ENCODE results near the gene ADSL. TPM values are rescaled to one million over a fixed set of nuclear protein-coding genes. Genes with fewer than 3 reads are reported as not detected.

ADSL gene
- polyA plus RNA-seq, 1 of the 3 experiments (the other 2 are of a cell fraction), result 79.7 TPM

DNA sequence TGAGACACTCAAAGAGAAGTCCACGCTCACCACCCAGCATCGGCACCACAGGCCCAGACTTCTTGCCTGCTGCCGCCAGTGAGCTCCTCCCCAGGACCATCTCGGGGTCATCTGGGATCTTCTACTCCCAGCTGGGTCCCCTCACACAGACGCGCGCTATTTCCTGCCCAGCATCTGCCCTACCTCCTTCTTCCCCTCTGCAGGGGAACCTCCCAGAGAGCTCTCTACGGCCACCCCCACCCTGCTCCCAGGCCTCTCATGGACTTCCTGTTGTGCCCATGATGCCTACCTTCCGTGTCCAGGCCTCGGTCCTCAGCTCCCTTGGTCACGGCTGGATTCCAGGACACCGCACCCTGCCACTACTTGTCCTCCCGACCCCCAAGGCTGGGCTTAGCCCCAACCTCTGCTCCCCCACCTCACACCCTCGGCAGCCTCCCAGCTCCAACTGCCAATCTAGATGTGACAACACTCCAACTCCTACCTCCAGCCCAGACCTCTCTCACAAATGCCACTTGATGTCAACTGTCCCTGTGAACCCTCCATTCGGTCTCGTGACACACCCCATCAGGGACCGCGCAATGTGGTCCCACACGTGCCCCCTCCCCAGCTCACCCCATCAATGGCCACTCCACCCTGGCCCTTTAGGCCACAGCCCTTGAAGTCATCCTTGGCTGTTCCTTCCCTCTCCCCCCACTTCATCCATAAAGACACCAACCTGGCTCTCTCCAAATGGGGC lies 69.4 kb downstream of the ADSL start:
- no peak overlapping the region; a peak in 1 of 4 replicates for H3K27ac ChIP-seq (ENCODE audit: low read depth in 2 of 2, low read length in 1 of 2)
- WGBS (ENCODE audit: low lambda C conversion rate), result 97% methylated on average over 12 of the region's 19 CpGs
- H3K4me1 ChIP-seq (ENCODE audit: control insufficient read depth in 1 of 2, insufficient read depth in 2 of 2, low read depth in 1 of 2, low read length in 1 of 2), result peaks cover 0 to 18% of the 10 kb centered on the region in 2 experiments; a peak in 1 of 4 replicates
- no peak overlapping the region for H3K4me3 ChIP-seq (ENCODE audit: low read depth in 2 of 2, low read length in 1 of 2)
- no peak overlapping the region for H2AFZ ChIP-seq (ENCODE audit: low read depth)
- no peaks in the 10 kb centered on the region for H3F3A ChIP-seq (replicated peaks; ENCODE audit: insufficient read depth)
- CTCF ChIA-PET, result interaction anchor here (1.1 kb wide), 1 partner anchor 228 kb away, joined by 3 read pairs; no protein-coding TSS in a partner anchor
- H3K27me3 ChIP-seq (ENCODE audit: insufficient read depth), result no peaks in the 10 kb centered on the region
- no peak for DNase-seq
- H3K36me3 ChIP-seq (replicated peaks in 1 of 2; ENCODE audit: control insufficient read depth in 1 of 2, insufficient read depth in 2 of 2, low read length in 1 of 2), result peaks cover 0 to 33% of the 10 kb centered on the region in 2 experiments
- no peaks in the 10 kb centered on the region for H3K9me3 ChIP-seq
- no peaks in the 10 kb centered on the region for H4K20me1 ChIP-seq (ENCODE audit: insufficient read depth)
- no peak for TF ChIP-seq GABPA (IDR thresholded peaks at IDR 0.05; ENCODE audit: low read depth)
- TF ChIP-seq, protein P1, sequence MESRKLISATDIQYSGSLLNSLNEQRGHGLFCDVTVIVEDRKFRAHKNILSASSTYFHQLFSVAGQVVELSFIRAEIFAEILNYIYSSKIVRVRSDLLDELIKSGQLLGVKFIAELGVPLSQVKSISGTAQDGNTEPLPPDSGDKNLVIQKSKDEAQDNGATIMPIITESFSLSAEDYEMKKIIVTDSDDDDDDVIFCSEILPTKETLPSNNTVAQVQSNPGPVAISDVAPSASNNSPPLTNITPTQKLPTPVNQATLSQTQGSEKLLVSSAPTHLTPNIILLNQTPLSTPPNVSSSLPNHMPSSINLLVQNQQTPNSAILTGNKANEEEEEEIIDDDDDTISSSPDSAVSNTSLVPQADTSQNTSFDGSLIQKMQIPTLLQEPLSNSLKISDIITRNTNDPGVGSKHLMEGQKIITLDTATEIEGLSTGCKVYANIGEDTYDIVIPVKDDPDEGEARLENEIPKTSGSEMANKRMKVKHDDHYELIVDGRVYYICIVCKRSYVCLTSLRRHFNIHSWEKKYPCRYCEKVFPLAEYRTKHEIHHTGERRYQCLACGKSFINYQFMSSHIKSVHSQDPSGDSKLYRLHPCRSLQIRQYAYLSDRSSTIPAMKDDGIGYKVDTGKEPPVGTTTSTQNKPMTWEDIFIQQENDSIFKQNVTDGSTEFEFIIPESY (IDR thresholded peaks at IDR 0.05; ENCODE audit: borderline replicate concordance, low read depth), result no peak
- TF ChIP-seq JUND (IDR thresholded peaks at IDR 0.05), result no peak
- TF ChIP-seq, protein P2, sequence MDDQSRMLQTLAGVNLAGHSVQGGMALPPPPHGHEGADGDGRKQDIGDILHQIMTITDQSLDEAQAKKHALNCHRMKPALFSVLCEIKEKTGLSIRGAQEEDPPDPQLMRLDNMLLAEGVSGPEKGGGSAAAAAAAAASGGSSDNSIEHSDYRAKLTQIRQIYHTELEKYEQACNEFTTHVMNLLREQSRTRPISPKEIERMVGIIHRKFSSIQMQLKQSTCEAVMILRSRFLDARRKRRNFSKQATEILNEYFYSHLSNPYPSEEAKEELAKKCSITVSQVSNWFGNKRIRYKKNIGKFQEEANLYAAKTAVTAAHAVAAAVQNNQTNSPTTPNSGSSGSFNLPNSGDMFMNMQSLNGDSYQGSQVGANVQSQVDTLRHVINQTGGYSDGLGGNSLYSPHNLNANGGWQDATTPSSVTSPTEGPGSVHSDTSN (IDR thresholded peaks at IDR 0.05), result no peak
- TF ChIP-seq, protein P3, sequence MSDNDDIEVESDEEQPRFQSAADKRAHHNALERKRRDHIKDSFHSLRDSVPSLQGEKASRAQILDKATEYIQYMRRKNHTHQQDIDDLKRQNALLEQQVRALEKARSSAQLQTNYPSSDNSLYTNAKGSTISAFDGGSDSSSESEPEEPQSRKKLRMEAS (IDR thresholded peaks at IDR 0.05; ENCODE audit: low read depth), result no peak
- TF ChIP-seq, protein P4, sequence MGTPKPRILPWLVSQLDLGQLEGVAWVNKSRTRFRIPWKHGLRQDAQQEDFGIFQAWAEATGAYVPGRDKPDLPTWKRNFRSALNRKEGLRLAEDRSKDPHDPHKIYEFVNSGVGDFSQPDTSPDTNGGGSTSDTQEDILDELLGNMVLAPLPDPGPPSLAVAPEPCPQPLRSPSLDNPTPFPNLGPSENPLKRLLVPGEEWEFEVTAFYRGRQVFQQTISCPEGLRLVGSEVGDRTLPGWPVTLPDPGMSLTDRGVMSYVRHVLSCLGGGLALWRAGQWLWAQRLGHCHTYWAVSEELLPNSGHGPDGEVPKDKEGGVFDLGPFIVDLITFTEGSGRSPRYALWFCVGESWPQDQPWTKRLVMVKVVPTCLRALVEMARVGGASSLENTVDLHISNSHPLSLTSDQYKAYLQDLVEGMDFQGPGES (IDR thresholded peaks at IDR 0.05; ENCODE audit: low read depth, low read length), result no peak
- TF ChIP-seq, protein P5, sequence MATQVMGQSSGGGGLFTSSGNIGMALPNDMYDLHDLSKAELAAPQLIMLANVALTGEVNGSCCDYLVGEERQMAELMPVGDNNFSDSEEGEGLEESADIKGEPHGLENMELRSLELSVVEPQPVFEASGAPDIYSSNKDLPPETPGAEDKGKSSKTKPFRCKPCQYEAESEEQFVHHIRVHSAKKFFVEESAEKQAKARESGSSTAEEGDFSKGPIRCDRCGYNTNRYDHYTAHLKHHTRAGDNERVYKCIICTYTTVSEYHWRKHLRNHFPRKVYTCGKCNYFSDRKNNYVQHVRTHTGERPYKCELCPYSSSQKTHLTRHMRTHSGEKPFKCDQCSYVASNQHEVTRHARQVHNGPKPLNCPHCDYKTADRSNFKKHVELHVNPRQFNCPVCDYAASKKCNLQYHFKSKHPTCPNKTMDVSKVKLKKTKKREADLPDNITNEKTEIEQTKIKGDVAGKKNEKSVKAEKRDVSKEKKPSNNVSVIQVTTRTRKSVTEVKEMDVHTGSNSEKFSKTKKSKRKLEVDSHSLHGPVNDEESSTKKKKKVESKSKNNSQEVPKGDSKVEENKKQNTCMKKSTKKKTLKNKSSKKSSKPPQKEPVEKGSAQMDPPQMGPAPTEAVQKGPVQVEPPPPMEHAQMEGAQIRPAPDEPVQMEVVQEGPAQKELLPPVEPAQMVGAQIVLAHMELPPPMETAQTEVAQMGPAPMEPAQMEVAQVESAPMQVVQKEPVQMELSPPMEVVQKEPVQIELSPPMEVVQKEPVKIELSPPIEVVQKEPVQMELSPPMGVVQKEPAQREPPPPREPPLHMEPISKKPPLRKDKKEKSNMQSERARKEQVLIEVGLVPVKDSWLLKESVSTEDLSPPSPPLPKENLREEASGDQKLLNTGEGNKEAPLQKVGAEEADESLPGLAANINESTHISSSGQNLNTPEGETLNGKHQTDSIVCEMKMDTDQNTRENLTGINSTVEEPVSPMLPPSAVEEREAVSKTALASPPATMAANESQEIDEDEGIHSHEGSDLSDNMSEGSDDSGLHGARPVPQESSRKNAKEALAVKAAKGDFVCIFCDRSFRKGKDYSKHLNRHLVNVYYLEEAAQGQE (IDR thresholded peaks at IDR 0.05; ENCODE audit: low read depth, low read length), result no peak
- no peak for TF ChIP-seq RXRA (IDR thresholded peaks at IDR 0.05; ENCODE audit: borderline replicate concordance, low read depth)
- TF ChIP-seq, protein P6, sequence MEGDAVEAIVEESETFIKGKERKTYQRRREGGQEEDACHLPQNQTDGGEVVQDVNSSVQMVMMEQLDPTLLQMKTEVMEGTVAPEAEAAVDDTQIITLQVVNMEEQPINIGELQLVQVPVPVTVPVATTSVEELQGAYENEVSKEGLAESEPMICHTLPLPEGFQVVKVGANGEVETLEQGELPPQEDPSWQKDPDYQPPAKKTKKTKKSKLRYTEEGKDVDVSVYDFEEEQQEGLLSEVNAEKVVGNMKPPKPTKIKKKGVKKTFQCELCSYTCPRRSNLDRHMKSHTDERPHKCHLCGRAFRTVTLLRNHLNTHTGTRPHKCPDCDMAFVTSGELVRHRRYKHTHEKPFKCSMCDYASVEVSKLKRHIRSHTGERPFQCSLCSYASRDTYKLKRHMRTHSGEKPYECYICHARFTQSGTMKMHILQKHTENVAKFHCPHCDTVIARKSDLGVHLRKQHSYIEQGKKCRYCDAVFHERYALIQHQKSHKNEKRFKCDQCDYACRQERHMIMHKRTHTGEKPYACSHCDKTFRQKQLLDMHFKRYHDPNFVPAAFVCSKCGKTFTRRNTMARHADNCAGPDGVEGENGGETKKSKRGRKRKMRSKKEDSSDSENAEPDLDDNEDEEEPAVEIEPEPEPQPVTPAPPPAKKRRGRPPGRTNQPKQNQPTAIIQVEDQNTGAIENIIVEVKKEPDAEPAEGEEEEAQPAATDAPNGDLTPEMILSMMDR (IDR thresholded peaks at IDR 0.05), result no peak
- no peaks in the 10 kb centered on the region for H3K9me2 ChIP-seq
- H3K4me2 ChIP-seq, result no peak overlapping the region
- POLR2A ChIA-PET, result no interaction called here
- no peaks in the 10 kb centered on the region for H3K79me2 ChIP-seq (ENCODE audit: insufficient read depth)
- H3K9ac ChIP-seq, result no peak overlapping the region

All from SK-N-SH (cell line).